GM19467 (cell line): ENCODE data around the gene TANK.
"Not testable (repeated sequence)": the region's sequence is repeated elsewhere in the genome, so short reads cannot be mapped to it uniquely, and the experiment has no call there.

ENCODE experiments used
- ATAC-seq: cut with Tn5 transposase; IDR thresholded peaks from one replicate; pipeline ENCODE4 v1.9.1; 2021; ENCODE audit warnings: mild to moderate bottlenecking, moderate library complexity; ENCODE audit not compliant: unreplicated experiment

Gene TANK

GRCh38 chr2:161160226-161161073 is at the start of gene TANK:
Gene TANK, plus strand, starts transcription at chr2:161160428. Its CDS starts 19,235 bp downstream, at chr2:161179663.
- peak; percentile 91 for ATAC-seq

- no peak for ATAC-seq
Measured at GRCh38 chr2:161111531-161111930, 48.7 kb upstream of the TANK start.

GRCh38 chr2:161112908-161113307 is 47.3 kb upstream of the TANK start:
- no peak for ATAC-seq

- no peak for ATAC-seq
Measured at GRCh38 chr2:161113693-161114575, 46.3 kb upstream of the TANK start.

- no peak for ATAC-seq
Measured at GRCh38 chr2:161115205-161115604, 45.0 kb upstream of the TANK start.

GRCh38 chr2:161115605-161116380 is 44.4 kb upstream of the TANK start:
- ATAC-seq = no peak

- ATAC-seq = no peak
Measured at GRCh38 chr2:161116509-161116908, 43.7 kb upstream of the TANK start.

- ATAC-seq = no peak
Measured at GRCh38 chr2:161117506-161117905, 42.7 kb upstream of the TANK start.

- peak; percentile 57 for ATAC-seq
Measured at GRCh38 chr2:161118722-161119121, 41.5 kb upstream of the TANK start.

- ATAC-seq = no peak
Measured at GRCh38 chr2:161119483-161119882, 40.7 kb upstream of the TANK start.

- no peak for ATAC-seq
Measured at GRCh38 chr2:161120775-161121174, 39.5 kb upstream of the TANK start.

GRCh38 chr2:161121622-161122021 is 38.6 kb upstream of the TANK start:
- ATAC-seq = no peak

GRCh38 chr2:161122772-161123530 is 37.3 kb upstream of the TANK start:
- ATAC-seq = peak; percentile 44

- ATAC-seq = no peak
Measured at GRCh38 chr2:161123531-161124030, 36.6 kb upstream of the TANK start.

- ATAC-seq = no peak
Measured at GRCh38 chr2:161124201-161124600, 36.0 kb upstream of the TANK start.

- no peak for ATAC-seq
Measured at GRCh38 chr2:161128885-161129284, 31.3 kb upstream of the TANK start.

GRCh38 chr2:161130354-161130753 is 29.9 kb upstream of the TANK start:
- no peak for ATAC-seq

GRCh38 chr2:161131074-161131680 is 29.1 kb upstream of the TANK start:
- ATAC-seq = no peak

- no peak for ATAC-seq
Measured at GRCh38 chr2:161131804-161132203, 28.4 kb upstream of the TANK start.

- ATAC-seq = not testable (repeated sequence)
Measured at GRCh38 chr2:161132384-161132783, 27.8 kb upstream of the TANK start.
